Stomach smooth muscle (tissue), 2 donors: ENCODE data around the gene TNKS1BP1.

ENCODE experiments used
- H3K27ac ChIP-seq: one replicate; pipeline ENCODE4 v1.7.0; 2013; ENCODE audit warnings: mild to moderate bottlenecking, low read length, inconsistent platforms
- H3K27me3 ChIP-seq, 2 donors: one replicate each; pipeline ENCODE4 v1.7.0; 2013; ENCODE audit warnings: low read length in 2 of 2; ENCODE audit not compliant: insufficient read depth in 2 of 2, control insufficient read depth in 1 of 2
- H3K36me3 ChIP-seq, 2 donors: one replicate each; pipeline ENCODE4 v1.7.0; 2013; ENCODE audit warnings: low read length in 2 of 2; ENCODE audit not compliant: control insufficient read depth in 2 of 2, insufficient read depth in 2 of 2
- H3K4me1 ChIP-seq: one replicate; pipeline ENCODE4 v1.7.0; 2013; ENCODE audit warnings: low read length; ENCODE audit not compliant: control insufficient read depth, insufficient read depth
- H3K4me3 ChIP-seq, 2 donors: one replicate each; pipeline ENCODE4 v1.7.0; 2013; ENCODE audit warnings: low read length in 2 of 2
- H3K9ac ChIP-seq, 2 donors: one replicate each; pipeline ENCODE4 v1.7.0; 2013; ENCODE audit warnings: low read length in 2 of 2, mild to moderate bottlenecking in 1 of 2
- H3K9me3 ChIP-seq, 2 donors: one replicate each; pipeline ENCODE4 v1.7.0; 2013; ENCODE audit warnings: low read length in 2 of 2; ENCODE audit not compliant: control insufficient read depth in 2 of 2
- donor health status: healthy.
- donor health status: Pancreatic carcinoma.

Gene TNKS1BP1

GRCh38 chr11:57251037-57251436, 73.7 kb downstream of the TNKS1BP1 start:
- Histone ChIP-seq H3K9me3 (peaks cover 0 to under 1% of the 10 kb centered on the region in 2 donors), H3K36me3 (no peaks in the 10 kb centered on the region), H3K27me3 (peaks cover 0 to 2% of the 10 kb centered on the region in 2 donors), H3K4me1 (peaks cover 9% of the 10 kb centered on the region), H3K4me3 (no peak overlapping the region), H3K9ac (no peak overlapping the region), H3K27ac (no peak overlapping the region)
